OCI-LY3 (cell line): ENCODE measurements around the gene RPH3AL.

ENCODE experiments used
- CTCF ChIP-seq: fragments of 200-600, 300-600 bp; sonication (generic); IDR thresholded peaks from 2 replicates; pipeline ENCODE4 v1.5.1; 2014; ENCODE audit warnings: antibody characterized with exemption, low read length, low read depth
- EZH2phosphoT487 ChIP-seq: fragments of 200-600 bp; shearing (Covaris generic); IDR thresholded peaks from 2 replicates; pipeline ENCODE4 v1.6.1; 2018; ENCODE audit warnings: antibody characterized with exemption, mixed run types, low read depth

GRCh38 chr17:286571-286970, 66.0 kb downstream of the RPH3AL start:
- no peak for TF ChIP-seq CTCF
- no peak for TF ChIP-seq EZH2phosphoT487
